ENCODE results near the gene AK1.
"Not testable (repeated sequence)": the region's sequence is repeated elsewhere in the genome, so short reads cannot be mapped to it uniquely, and the experiment has no call there.

The AK1 gene

DNA sequence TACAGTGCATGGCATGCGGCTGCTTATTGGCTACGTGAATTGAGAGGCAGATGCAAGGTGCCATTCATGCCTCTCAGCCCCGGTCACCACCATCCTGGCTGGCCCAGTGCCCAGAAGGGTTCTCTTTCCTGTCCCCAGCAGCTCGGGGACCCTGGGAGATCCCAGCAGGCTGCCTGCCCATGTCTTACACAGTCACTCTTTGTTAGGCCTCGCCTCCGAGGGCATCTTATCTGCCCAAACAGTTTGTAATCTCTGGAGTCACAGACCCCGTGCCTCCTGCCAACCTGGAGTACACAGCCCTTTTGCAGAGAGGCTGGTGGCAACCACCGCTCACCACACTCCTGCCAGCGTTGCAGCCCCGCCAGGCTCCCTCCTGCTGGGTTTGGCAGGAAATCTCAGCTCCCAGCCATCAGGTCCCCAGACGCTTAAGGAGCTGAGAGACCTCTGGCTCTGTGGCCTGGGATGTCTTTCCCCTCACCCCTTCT lies 7.0 kb upstream of the AK1 start:
- no peak for DNase-seq (ENCODE audit: low read depth in 3 of 3)

- no peak for DNase-seq (ENCODE audit: low read depth in 3 of 3)
Observed at GRCh38 chr9:127883959-127884358, 6.5 kb upstream of the AK1 start.

DNA sequence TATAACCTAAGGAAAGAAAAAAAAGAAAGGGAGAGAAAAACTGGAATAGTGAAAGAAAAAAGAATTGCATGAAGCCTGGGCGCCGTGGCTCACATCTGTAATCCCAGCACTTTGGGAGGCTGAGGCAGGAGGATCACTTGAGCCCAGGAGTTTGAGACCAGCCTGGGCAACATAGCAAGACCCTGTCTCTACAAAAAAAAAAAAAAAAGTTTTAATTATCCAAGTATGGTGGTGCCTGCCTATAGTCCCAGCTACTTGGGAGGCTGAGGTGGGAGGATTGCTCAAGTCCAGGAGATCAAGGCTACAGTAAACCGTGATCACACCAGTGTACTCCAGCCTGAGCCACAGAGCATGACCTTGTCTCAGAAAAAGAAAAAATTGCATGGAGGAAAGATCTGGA lies 4.2 kb upstream of the AK1 start:
- DNase-seq (ENCODE audit: low read depth in 3 of 3): not testable (repeated sequence)

GRCh38 chr9:127880143-127880542 lies 2.7 kb upstream of the AK1 start:
- no peak for DNase-seq (ENCODE audit: low read depth in 3 of 3)

DNA sequence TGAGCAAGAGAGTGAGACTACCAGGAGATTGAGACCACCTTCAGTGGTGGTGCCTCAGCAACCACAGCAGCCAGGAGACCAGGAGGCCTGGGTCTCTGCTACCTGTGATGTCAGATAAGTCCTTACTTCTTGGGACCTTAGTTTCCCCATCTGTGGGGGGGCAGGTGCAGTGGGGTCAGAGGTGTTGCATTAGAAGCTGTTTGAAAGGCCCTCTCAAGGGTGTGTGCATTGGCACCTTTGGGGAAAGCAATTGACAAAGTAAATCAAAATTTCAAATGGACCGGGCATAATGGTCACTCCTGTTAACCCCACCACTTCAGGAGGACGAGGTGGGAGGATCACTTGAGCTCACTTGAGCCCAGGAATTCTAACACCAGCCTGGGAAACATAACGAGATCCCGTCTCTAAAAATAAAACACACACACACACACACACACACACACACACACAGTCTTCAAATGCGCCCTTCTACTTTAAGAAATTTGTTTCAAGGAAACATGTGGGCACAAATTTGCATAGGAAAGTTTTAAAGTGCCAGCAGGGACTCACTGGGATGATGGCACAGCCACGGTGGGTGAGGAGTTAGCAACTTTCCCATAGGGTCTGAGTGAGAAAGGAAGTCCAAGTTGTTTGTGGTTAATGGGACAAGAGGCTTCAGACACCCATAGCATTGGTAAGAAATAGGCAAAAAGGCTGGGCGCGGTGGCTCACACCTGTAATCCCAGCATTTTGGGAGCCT lies 1.3 kb upstream of the AK1 start:
- DNase-seq (ENCODE audit: low read depth in 3 of 3): no peak

- DNase-seq (ENCODE audit: low read depth in 3 of 3): no peak
Observed at GRCh38 chr9:127878001-127878651, 651 bp upstream of the AK1 start.

- DNase-seq (ENCODE audit: low read depth in 3 of 3): no peak
Observed at GRCh38 chr9:127876764-127877562, 512 bp downstream of the AK1 start.

- no peak for DNase-seq (ENCODE audit: low read depth in 3 of 3)
Observed at GRCh38 chr9:127876026-127876763, 1.3 kb downstream of the AK1 start.

DNA sequence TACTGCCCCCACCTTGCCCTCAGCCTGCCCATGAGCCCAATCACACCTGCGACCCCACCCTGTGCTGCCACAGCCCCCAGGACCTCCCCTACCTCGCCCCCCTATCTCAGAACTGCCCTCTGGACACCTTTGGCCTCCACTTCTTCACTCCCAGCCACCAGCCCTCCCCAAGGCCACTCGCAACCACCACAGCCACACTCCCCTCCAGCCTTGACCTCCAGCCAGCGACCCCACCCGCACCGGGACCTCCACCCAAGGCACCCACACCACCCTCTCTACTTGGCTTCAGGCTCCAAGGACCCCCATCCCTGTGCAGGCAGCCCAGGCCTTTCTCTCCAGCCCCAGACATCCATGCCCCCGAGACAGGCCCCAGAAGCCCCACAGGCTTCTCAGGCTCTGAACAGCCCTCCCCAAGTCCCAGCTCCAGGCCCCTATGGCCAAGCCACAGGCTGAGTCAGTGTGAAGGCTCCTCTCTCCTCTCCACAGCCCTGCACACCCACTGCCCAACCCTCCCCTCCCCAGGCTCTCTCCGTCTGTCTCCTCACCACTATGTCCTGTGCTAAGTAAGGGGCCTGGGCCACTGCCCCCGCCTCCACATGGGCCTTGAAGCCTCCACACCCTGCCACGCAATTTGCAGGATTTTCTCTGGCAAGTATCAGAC lies 2.0 kb downstream of the AK1 start:
- DNase-seq (ENCODE audit: low read depth in 3 of 3): no peak

GRCh38 chr9:127874301-127875221 lies 2.9 kb downstream of the AK1 start:
- no peak for DNase-seq (ENCODE audit: low read depth in 3 of 3)

- DNase-seq (ENCODE audit: low read depth in 3 of 3): no peak
Observed at GRCh38 chr9:127873886-127874285, 3.6 kb downstream of the AK1 start.

DNA sequence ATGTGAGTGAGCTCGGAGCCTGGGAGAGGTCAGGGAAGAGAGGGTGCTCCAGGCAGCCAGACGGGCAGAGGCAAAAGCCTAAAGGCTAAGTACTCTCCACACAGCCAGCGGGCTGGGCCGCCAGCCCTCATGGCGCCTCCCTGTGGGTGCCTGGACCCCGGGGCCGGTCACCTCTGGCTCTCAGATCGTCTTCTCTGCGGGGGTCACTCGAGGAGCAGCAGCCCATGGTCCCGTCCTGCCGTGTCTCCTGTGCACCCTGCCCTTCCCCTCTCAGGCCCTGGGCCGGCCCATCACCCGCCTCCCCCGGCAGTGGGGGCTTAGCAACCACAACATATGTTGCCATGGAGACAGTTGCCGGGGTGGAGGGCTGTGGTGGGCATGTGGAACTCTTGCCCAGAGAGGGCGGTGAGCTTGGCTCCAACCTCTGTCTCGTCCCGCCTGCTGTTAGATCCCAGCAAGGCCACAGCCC lies 4.2 kb downstream of the AK1 start:
- no peak for DNase-seq (ENCODE audit: low read depth in 3 of 3)

DNA sequence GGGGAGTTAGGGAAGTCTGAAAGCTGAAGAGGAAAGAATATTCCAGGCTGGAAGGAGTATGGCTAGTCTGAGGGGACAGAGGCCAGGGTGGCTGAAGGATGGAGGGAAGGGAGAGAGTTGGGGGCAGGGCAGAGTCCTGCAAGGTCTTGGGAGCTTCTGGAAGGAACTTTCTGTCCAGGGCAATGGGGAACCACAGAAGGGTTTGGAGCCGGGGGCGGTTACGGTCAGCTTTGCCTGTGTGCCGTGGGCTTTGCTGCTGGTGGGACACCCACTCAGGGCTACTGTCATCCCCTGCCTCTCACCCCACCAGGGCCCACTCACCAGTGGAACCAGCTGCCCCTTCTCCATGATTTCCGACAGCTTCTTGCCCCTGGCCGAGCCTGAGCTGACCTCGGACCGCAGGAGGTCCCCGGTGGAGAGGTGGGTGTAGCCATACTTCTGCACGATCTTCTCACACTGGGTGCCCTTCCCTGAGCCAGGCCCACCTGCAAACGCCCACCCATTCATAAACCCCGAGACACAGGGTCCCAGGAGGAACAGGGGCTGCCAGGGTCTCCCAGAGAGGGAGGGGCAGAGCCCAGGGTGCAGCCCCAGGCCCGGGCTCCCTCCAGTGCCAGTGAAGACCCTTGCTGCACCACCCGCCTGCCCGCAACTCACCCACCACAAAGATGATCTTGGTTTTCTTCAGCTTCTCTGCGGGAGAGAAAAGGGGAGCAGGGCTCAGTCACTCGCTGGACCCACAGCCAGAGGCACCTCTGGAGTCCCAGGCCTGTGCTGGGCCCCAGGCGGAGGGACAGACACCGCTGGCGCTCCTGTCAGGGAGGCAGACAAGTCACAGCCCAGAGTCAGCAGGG lies 4.9 kb downstream of the AK1 start:
- DNase-seq (ENCODE audit: low read depth in 3 of 3): no peak

- no peak for DNase-seq (ENCODE audit: low read depth in 3 of 3)
Observed at GRCh38 chr9:127871531-127871930, 5.9 kb downstream of the AK1 start.

DNA sequence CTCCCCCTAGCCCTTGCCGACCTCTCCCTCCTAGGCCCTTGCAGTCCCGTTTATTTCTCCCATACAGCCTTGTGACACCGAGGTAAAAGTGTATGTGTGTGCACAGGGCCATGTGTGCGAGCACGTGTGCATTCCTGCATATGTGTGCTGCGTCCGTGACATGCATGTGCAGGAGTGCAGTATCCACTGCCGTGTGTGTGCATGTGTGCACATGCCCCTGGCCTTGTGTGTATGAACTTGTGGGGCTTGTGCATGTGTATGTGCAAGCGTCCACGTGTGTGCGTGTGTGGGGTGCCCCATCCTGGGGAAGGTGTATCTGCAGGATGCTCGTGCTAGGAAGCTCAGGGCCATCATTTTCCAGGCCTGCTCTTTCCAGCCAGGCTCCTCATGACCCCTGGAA lies 6.6 kb downstream of the AK1 start:
- DNase-seq (ENCODE audit: low read depth in 3 of 3): no peak

GRCh38 chr9:127870153-127870491 lies 7.4 kb downstream of the AK1 start:
- DNase-seq (ENCODE audit: low read depth in 3 of 3): not testable (repeated sequence)

GRCh38 chr9:127869310-127870152 lies 7.9 kb downstream of the AK1 start:
- peak; percentile 58 to 80 (median 78) for DNase-seq (ENCODE audit: low read depth in 3 of 3)

DNA sequence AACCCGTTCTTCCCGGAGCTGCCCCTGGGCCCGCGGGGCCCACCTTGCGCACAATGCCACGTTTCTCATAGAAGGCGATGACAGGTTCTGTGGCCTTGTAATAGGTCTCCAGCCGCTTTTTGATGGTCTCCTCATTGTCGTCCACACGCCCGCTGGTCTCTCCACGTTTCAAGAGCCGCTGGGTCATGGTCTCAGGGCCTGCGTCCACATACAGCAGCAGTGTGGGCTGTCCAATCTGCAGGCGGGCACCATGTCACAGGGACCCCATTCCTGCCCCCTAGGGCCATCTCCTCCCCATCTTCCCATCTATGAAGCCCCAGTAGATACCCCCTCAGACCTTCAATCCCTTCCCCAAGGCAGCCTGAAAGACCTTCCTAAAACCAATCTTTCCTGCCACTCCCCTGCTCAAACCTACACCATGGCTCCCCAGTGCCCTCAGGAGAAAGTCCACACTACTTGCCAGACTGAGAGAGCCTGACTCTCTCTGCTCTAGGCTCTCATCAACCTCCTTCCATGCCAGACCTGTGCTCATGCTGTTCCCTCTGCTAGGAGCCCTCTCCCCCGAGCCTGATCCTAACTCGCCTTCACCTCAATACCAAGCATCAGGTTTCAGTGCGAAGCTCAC lies 9.1 kb downstream of the AK1 start:
- no peak for DNase-seq (ENCODE audit: low read depth in 3 of 3)
